Measurements from ENCODE around the gene DIP2B.

Gene DIP2B

GRCh38 chr12:50776749-50777728 lies 272.3 kb downstream of the DIP2B start:
- no peak for DNase-seq (ENCODE audit: low read depth)
- H3K4me3 ChIP-seq (ENCODE audit: low read depth, low read length), result no peak overlapping the region

- H3K4me3 ChIP-seq (ENCODE audit: low read depth, low read length), result no peak overlapping the region
- DNase-seq (ENCODE audit: low read depth), result no peak
Observed at GRCh38 chr12:50778663-50779590, 274.1 kb downstream of the DIP2B start.

- H3K4me3 ChIP-seq (ENCODE audit: low read depth, low read length), result no peak overlapping the region
- DNase-seq (ENCODE audit: low read depth), result no peak
Observed at GRCh38 chr12:50780013-50780412, 275.2 kb downstream of the DIP2B start.

GRCh38 chr12:50784501-50784900 lies 279.7 kb downstream of the DIP2B start:
- DNase-seq (ENCODE audit: low read depth), result no peak
- no peak overlapping the region for H3K4me3 ChIP-seq (ENCODE audit: low read depth, low read length)

- no peak for DNase-seq (ENCODE audit: low read depth)
- no peak overlapping the region for H3K4me3 ChIP-seq (ENCODE audit: low read depth, low read length)
Observed at GRCh38 chr12:50785406-50786001, 280.7 kb downstream of the DIP2B start.

- no peak overlapping the region for H3K4me3 ChIP-seq (ENCODE audit: low read depth, low read length)
- peak; percentile 74 for DNase-seq (ENCODE audit: low read depth)
Observed at GRCh38 chr12:50786498-50787231, 281.9 kb downstream of the DIP2B start.

GRCh38 chr12:50787618-50788017 lies 282.8 kb downstream of the DIP2B start:
- no peak overlapping the region for H3K4me3 ChIP-seq (ENCODE audit: low read depth, low read length)
- no peak for DNase-seq (ENCODE audit: low read depth)

- no peak for DNase-seq (ENCODE audit: low read depth)
Observed at GRCh38 chr12:50788561-50788960, 283.8 kb downstream of the DIP2B start.

GRCh38 chr12:50790081-50790480 lies 285.3 kb downstream of the DIP2B start:
- DNase-seq (ENCODE audit: low read depth), result no peak
- no peak overlapping the region for H3K4me3 ChIP-seq (ENCODE audit: low read depth, low read length)

More at GRCh38 chr12:50788561-50788960, 283.8 kb downstream of the DIP2B start:
- no peak overlapping the region for H3K4me3 ChIP-seq (ENCODE audit: low read depth, low read length)
